Epithelial cell of prostate (primary cell): ENCODE results near the gene AK3.

ENCODE experiments used
- DNase-seq: peaks from one replicate; pipeline ENCODE4 v3.0.0-alpha.2; 2011; ENCODE audit warnings: low read depth, low spot score
- H3K27ac ChIP-seq: fragments of 450-650 bp; 2 replicates; pipeline ENCODE4 v1.5.1; 2017; ENCODE audit warnings: mild to moderate bottlenecking

Gene AK3

GRCh38 chr9:4750023-4750673, 9.1 kb upstream of the AK3 start:
- no peak for DNase-seq
- no peak overlapping the region for H3K27ac ChIP-seq

GRCh38 chr9:4748612-4749011, 7.6 kb upstream of the AK3 start:
- H3K27ac ChIP-seq = no peak overlapping the region
- DNase-seq = no peak

GRCh38 chr9:4746278-4747030, 5.5 kb upstream of the AK3 start:
- no peak overlapping the region for H3K27ac ChIP-seq
- DNase-seq = no peak

GRCh38 chr9:4743131-4743875, 2.3 kb upstream of the AK3 start:
- peak overlapping the region; percentile 77 for H3K27ac ChIP-seq
- DNase-seq = peak; percentile 8

GRCh38 chr9:4742246-4742645, 1.2 kb upstream of the AK3 start:
- no peak for DNase-seq
- peak overlapping the region; percentile 77 for H3K27ac ChIP-seq

GRCh38 chr9:4741365-4742089, 525 bp upstream of the AK3 start:
- H3K27ac ChIP-seq = peak overlapping the region; percentile 77
- DNase-seq = no peak

GRCh38 chr9:4740388-4740637, 689 bp downstream of the AK3 start:
- no peak for DNase-seq
- H3K27ac ChIP-seq = peak overlapping the region; percentile 77

- peak overlapping the region; percentile 77 for H3K27ac ChIP-seq
- no peak for DNase-seq
These were observed 1.2 kb downstream of the AK3 start for GRCh38 chr9:4739587-4740387.

GRCh38 chr9:4738866-4739586, 2.0 kb downstream of the AK3 start:
- no peak for DNase-seq
- peak overlapping the region; percentile 77 for H3K27ac ChIP-seq

- DNase-seq = no peak
- no peak overlapping the region for H3K27ac ChIP-seq
These were observed 6.9 kb downstream of the AK3 start for GRCh38 chr9:4734150-4734549.

GRCh38 chr9:4732890-4733289, 8.1 kb downstream of the AK3 start:
- no peak overlapping the region for H3K27ac ChIP-seq
- DNase-seq = no peak

GRCh38 chr9:4727593-4727992, 13.4 kb downstream of the AK3 start:
- no peak for DNase-seq
- no peak overlapping the region for H3K27ac ChIP-seq

- no peak overlapping the region for H3K27ac ChIP-seq
- no peak for DNase-seq
These were observed 15.1 kb downstream of the AK3 start for GRCh38 chr9:4725706-4726442.

- no peak for DNase-seq
These were observed 19.3 kb downstream of the AK3 start for GRCh38 chr9:4721736-4722135.

GRCh38 chr9:4718911-4719310, 22.1 kb downstream of the AK3 start:
- no peak overlapping the region for H3K27ac ChIP-seq
- DNase-seq = no peak

More at GRCh38 chr9:4721736-4722135, 19.3 kb downstream of the AK3 start:
- no peak overlapping the region for H3K27ac ChIP-seq

GRCh38 chr9:4717815-4718214, 23.2 kb downstream of the AK3 start:
- DNase-seq = no peak
- no peak overlapping the region for H3K27ac ChIP-seq

- no peak overlapping the region for H3K27ac ChIP-seq
- DNase-seq = no peak
These were observed 24.8 kb downstream of the AK3 start for GRCh38 chr9:4716163-4716562.

- no peak for DNase-seq
- H3K27ac ChIP-seq = no peak overlapping the region
These were observed 26.6 kb downstream of the AK3 start for GRCh38 chr9:4714266-4715016.
